Stimulated activated CD8-positive, alpha-beta memory T cell treated with anti-CD3 and anti-CD28 coated beads, Interleukin-4, amount 100 ng/mL, for 4 hours (primary cell): ENCODE results near the gene MASTL.

ENCODE experiments used
- DNase-seq, 2 donors: peaks; one replicate each; pipeline ENCODE4 v3.0.0-alpha.2; 2020; ENCODE audit warnings: low read depth in 2 of 2, low spot score in 1 of 2

Gene MASTL

DNA sequence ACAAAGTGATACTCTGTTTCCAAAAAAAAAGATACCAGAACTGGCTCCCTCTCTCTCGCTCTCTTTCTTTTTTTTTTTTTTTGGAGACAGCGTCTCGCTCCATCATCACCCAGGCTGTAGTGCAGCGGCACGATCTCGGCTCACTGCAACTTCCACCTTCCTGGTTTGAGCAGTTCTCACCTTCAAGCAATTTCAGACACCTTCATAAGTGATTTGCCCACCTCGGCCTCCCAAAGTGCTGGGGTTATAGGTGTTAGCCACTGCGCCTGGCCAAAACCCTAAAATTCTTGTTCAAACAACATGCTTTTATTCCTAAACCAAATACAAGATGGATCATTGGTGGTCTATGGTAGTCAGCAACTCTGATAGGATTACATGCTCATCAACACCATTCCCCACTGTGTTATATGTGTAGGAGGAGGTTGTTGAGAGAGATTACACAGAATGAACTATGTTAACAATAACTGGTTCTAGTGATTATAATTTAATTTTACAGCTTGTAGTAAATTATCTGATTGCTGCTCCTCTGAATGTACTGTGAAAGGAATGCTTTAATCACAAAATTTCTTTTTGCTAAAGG lies 69.9 kb downstream of the MASTL start:
- DNase-seq: no peak

DNA sequence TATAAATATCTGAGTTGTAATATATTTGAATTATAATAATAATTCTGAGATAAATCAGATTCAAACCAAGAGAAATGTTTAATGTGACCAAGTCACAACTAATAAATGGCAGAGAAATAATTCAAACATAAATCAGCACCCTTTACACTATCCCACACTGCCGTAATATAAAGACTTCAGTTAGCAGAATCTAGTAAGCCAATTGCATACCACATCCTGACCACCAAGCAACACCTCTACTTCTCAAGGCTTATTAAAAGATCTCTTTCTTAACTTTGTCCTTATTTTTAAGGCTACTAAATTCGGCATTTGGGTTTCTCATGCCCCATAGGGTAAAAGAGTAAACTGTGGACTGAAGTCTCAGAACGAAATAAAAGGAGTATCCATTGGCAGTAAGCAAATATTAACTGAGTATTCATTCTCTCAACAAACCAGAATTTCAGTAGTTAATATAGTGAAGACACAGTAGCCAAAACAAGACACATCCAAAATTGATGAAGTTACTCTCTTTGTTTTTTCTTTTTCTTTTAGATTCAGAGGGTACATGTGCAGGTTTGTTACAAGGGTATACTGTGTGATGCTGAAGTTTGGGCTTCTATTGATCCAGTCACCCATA lies 70.6 kb downstream of the MASTL start:
- DNase-seq: no peak

DNA sequence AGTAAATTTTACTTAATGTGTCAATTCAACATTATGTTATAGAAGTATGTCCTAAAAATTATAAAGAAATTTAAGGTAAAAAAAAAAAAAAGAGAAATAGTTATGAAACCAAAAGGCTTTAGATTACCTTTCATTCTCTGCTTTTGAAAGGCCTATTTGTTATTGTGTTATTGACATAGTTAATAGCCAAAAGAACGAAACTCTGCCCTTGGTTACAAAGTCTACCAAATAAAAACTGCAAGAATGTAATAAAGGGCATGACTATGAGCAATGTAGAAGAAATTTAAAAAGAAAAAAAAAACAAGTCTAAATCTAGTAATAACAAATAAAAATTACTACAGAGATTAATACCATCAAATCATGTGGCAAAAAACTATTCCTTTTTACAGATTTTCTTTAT lies 74.9 kb downstream of the MASTL start:
- no peak for DNase-seq

DNA sequence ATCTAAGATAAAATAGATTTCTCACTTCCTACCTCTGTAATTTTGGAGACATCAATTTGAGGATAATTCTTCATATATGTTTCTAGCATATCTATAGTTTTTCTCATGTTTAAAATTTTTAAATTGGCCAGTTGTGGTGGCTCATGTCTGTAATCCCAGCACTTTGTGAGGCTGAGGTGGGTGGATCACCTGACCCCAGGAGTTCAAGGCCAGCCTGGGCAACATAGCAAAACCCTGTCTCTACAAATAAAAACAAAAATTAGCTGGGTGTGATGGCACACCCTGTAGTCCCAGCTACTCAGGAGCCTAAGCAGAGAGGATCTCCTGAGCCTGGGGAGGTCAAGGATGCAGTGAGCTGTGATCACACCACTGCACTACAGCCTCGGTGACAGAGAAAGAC lies 80.6 kb downstream of the MASTL start:
- DNase-seq: no peak
